Tibial nerve (tissue), 4 donors: ENCODE measurements around the gene WDR64.

Experiments
- CTCF ChIP-seq, 5 experiments: fragments of 200-600 bp in 3 of 5; fragments of 450-650 bp in 2 of 5; sonication (generic) in 3 of 5; IDR thresholded peaks; one replicate each; pipeline ENCODE4 v1.5.1; 2016 to 2019; ENCODE audit warnings: antibody characterized with exemption in 5 of 5, mild to moderate bottlenecking in 3 of 5, moderate library complexity in 2 of 5
- EP300 ChIP-seq, 2 donors: sonication (generic); formaldehyde crosslinking; IDR thresholded peaks; one replicate each; pipeline ENCODE4 v1.6.1; 2017; ENCODE audit warnings: antibody characterized with exemption in 2 of 2, mild to moderate bottlenecking in 1 of 2
- POLR2A ChIP-seq, 2 donors: fragments of 450-650 bp; IDR thresholded peaks; one replicate each; pipeline ENCODE4 v1.6.1; 2017; ENCODE audit warnings: antibody characterized with exemption in 2 of 2, mild to moderate bottlenecking in 2 of 2, moderate library complexity in 2 of 2

GRCh38 chr1:241730031-241730430, 78.0 kb downstream of the WDR64 start:
- TF ChIP-seq CTCF (IDR thresholded peaks at IDR 0.05) (no peak), POLR2A (IDR thresholded peaks at IDR 0.05) (no peak), EP300 (IDR thresholded peaks at IDR 0.05) (no peak)
